ENCODE results near the gene C4B. TPM values are rescaled to one million over a fixed set of nuclear protein-coding genes. Genes with fewer than 3 reads are reported as not detected.

C4B gene
- total RNA-seq, 6 experiments from 2014 or later = 1.5 to 2.5 (median 2.0) TPM

GRCh38 chr6:31968791-31969711 lies 45.5 kb upstream of the C4B start:
- H3K27me3 Mint-ChIP-seq (ENCODE audit: insufficient read depth) = peaks cover 20% of the 10 kb centered on the region
- TF ChIP-seq, protein P1, sequence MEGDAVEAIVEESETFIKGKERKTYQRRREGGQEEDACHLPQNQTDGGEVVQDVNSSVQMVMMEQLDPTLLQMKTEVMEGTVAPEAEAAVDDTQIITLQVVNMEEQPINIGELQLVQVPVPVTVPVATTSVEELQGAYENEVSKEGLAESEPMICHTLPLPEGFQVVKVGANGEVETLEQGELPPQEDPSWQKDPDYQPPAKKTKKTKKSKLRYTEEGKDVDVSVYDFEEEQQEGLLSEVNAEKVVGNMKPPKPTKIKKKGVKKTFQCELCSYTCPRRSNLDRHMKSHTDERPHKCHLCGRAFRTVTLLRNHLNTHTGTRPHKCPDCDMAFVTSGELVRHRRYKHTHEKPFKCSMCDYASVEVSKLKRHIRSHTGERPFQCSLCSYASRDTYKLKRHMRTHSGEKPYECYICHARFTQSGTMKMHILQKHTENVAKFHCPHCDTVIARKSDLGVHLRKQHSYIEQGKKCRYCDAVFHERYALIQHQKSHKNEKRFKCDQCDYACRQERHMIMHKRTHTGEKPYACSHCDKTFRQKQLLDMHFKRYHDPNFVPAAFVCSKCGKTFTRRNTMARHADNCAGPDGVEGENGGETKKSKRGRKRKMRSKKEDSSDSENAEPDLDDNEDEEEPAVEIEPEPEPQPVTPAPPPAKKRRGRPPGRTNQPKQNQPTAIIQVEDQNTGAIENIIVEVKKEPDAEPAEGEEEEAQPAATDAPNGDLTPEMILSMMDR (IDR thresholded peaks at IDR 0.05) = no peak
- peaks cover 35% of the 10 kb centered on the region for H3K36me3 Mint-ChIP-seq (ENCODE audit: low read depth)
- H3K9me3 Mint-ChIP-seq = peaks cover 3% of the 10 kb centered on the region; the same call in 1 of the 2 replicates
- no peak for DNase-seq
- peaks cover 35% of the 10 kb centered on the region for H3K4me1 Mint-ChIP-seq (ENCODE audit: low read depth)
- H3K4me3 Mint-ChIP-seq = no peak overlapping the region
- peak overlapping the region; percentile 96; the same call in 1 of the 2 replicates for H3K27ac Mint-ChIP-seq

GRCh38 chr6:31969712-31970603 lies 44.6 kb upstream of the C4B start:
- Mint-ChIP-seq H3K27ac (peak overlapping the region; percentile 96), H3K27me3 (ENCODE audit: insufficient read depth) (peaks cover 20% of the 10 kb centered on the region), H3K4me1 (ENCODE audit: low read depth) (peaks cover 37% of the 10 kb centered on the region), H3K4me3 (peak overlapping the region; percentile 92), H3K36me3 (ENCODE audit: low read depth) (peaks cover 35% of the 10 kb centered on the region), H3K9me3 (peaks cover 3% of the 10 kb centered on the region; the same call in 1 of the 2 replicates)
- peak; percentile 45 for DNase-seq
- TF ChIP-seq, protein P1 (IDR thresholded peaks at IDR 0.05) = no peak

- TF ChIP-seq, protein P1 (IDR thresholded peaks at IDR 0.05) = no peak
- Mint-ChIP-seq H3K4me3 (peak overlapping the region; percentile 92), H3K9me3 (peaks cover 3% of the 10 kb centered on the region; the same call in 1 of the 2 replicates), H3K4me1 (ENCODE audit: low read depth) (peaks cover 37% of the 10 kb centered on the region), H3K27me3 (ENCODE audit: insufficient read depth) (peaks cover 20% of the 10 kb centered on the region), H3K36me3 (ENCODE audit: low read depth) (peaks cover 33% of the 10 kb centered on the region), H3K27ac (peak overlapping the region; percentile 96)
- no peak for DNase-seq
These were observed 43.9 kb upstream of the C4B start for GRCh38 chr6:31970604-31971271.

DNA sequence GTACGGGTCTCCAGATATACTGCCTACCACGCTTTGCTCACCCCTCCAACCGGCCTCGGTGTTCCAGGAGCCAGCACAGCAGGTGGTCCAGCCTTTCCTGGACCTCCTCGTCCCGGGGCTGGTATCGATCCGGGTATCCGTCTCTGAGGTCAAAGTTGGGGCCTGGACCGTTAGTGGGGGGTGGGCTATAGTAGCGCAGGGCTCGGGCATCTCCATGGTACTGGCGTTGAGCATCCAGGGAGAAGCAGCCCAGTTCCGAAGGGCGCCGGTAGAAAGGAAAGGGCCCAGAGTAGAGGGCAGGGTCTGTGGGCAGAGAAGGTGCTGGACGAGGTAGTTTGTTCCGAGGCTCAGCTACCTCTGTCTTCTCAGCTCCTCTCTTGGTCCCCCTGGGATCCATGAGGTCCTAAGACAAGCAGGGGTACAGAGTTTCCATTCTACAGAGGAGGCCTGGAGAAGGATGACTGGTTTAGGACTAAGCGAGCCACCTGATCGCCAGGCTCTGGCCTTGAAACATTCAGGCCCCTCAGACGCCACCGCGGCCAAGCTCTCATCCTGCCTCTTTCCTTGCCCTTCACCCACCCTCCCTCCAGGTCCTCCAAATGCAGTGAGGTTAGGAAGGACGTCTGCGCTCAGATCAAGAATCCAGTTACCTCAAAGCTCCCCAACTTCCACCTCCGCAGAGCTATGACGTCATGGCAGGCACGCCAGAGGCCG lies 43.2 kb upstream of the C4B start:
- Mint-ChIP-seq H3K36me3 (ENCODE audit: low read depth) (peaks cover 29% of the 10 kb centered on the region), H3K4me3 (peak overlapping the region; percentile 92), H3K4me1 (ENCODE audit: low read depth) (peaks cover 37% of the 10 kb centered on the region), H3K27me3 (ENCODE audit: insufficient read depth) (peaks cover 20% of the 10 kb centered on the region), H3K9me3 (peaks cover 3% of the 10 kb centered on the region; the same call in 1 of the 2 replicates), H3K27ac (peak overlapping the region; percentile 96)
- DNase-seq = no peak
- TF ChIP-seq, protein P1 (IDR thresholded peaks at IDR 0.05) = no peak

All from HFFc6 (cell line).